GM21526 (cell line): Measurements from ENCODE around the gene BRD3OS.

Source experiments
- ATAC-seq: cut with Tn5 transposase; IDR thresholded peaks from one replicate; pipeline ENCODE4 v1.9.1; 2021; ENCODE audit warnings: moderate library complexity; ENCODE audit not compliant: unreplicated experiment, low FRiP score

Gene BRD3OS

DNA sequence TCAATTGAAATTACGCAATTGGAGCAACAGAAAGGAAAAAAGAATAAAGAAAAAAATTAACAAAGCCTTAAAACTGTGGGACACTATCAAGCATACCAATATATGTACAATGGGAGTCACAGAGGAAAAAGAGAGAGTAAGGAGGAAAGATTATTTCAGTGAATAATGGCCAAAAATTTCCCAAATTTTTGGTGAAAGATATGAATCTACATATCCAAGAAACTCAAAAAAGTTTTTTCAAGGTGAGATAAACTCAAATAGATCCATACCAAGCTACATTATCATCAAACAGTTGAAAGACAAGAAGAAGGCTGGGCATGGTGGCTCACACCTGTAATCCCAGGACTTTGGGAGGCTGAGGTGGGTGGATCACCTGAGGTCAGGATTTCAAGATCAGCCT is 51.4 kb downstream of the BRD3OS start:
- no peak for ATAC-seq
